HL-60 (cell line): ENCODE results near the gene PALM.

Experiments used
- DNase-seq, 2 experiments: peaks; one replicate each; pipeline ENCODE4 v3.0.0-alpha.2; 2010 to 2020; ENCODE audit warnings: low read depth in 1 of 2, low spot score in 1 of 2
- H3K27ac ChIP-seq: fragments of 250-450 bp; sonication (Bioruptor Pico); replicated peaks from 2 replicates; pipeline ENCODE4 v1.5.1; 2020; ENCODE audit warnings: mild to moderate bottlenecking, moderate library complexity
- H3K27me3 ChIP-seq: fragments of 250-450 bp; sonication (Bioruptor Pico); 2 replicates; pipeline ENCODE4 v1.5.1; 2021; ENCODE audit warnings: mild to moderate bottlenecking, moderate library complexity; ENCODE audit not compliant: insufficient read depth, poor library complexity, severe bottlenecking
- H3K4me3 ChIP-seq: replicated peaks from 2 replicates; pipeline ENCODE4 v1.5.1; 2011; ENCODE audit warnings: mild to moderate bottlenecking, control low read depth, low read length; ENCODE audit not compliant: insufficient read depth
- GABPA ChIP-seq: IDR thresholded peaks from 2 replicates; pipeline ENCODE4 v1.6.1; 2012; ENCODE audit warnings: low read depth
- POLR2AphosphoS5 ChIP-seq: IDR thresholded peaks from 2 replicates; pipeline ENCODE4 v1.6.1; 2012; ENCODE audit warnings: low read depth
- REST ChIP-seq: IDR thresholded peaks from 2 replicates; pipeline ENCODE4 v1.6.1; 2012; ENCODE audit warnings: low read depth; ENCODE audit not compliant: insufficient replicate concordance
- SPI1 ChIP-seq: IDR thresholded peaks from 2 replicates; pipeline ENCODE4 v1.6.1; 2012; ENCODE audit warnings: low read depth, mild to moderate bottlenecking, borderline replicate concordance
- TF ChIP-seq, protein P1 (sequence below): IDR thresholded peaks from one replicate; pipeline ENCODE4 v1.5.1; 2011; ENCODE audit warnings: low read length, control low read depth, inconsistent platforms; ENCODE audit not compliant: insufficient read depth

The PALM gene

GRCh38 chr19:791567-792305, 83.0 kb downstream of the PALM start:
- no peak for DNase-seq
- Histone ChIP-seq H3K27ac (no peak overlapping the region), H3K27me3 (no peaks in the 10 kb centered on the region), H3K4me3 (no peak overlapping the region)
- TF ChIP-seq REST (no peak), GABPA (no peak), SPI1 (no peak), POLR2AphosphoS5 (no peak)
- TF ChIP-seq, protein P1, sequence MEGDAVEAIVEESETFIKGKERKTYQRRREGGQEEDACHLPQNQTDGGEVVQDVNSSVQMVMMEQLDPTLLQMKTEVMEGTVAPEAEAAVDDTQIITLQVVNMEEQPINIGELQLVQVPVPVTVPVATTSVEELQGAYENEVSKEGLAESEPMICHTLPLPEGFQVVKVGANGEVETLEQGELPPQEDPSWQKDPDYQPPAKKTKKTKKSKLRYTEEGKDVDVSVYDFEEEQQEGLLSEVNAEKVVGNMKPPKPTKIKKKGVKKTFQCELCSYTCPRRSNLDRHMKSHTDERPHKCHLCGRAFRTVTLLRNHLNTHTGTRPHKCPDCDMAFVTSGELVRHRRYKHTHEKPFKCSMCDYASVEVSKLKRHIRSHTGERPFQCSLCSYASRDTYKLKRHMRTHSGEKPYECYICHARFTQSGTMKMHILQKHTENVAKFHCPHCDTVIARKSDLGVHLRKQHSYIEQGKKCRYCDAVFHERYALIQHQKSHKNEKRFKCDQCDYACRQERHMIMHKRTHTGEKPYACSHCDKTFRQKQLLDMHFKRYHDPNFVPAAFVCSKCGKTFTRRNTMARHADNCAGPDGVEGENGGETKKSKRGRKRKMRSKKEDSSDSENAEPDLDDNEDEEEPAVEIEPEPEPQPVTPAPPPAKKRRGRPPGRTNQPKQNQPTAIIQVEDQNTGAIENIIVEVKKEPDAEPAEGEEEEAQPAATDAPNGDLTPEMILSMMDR = no peak

DNA sequence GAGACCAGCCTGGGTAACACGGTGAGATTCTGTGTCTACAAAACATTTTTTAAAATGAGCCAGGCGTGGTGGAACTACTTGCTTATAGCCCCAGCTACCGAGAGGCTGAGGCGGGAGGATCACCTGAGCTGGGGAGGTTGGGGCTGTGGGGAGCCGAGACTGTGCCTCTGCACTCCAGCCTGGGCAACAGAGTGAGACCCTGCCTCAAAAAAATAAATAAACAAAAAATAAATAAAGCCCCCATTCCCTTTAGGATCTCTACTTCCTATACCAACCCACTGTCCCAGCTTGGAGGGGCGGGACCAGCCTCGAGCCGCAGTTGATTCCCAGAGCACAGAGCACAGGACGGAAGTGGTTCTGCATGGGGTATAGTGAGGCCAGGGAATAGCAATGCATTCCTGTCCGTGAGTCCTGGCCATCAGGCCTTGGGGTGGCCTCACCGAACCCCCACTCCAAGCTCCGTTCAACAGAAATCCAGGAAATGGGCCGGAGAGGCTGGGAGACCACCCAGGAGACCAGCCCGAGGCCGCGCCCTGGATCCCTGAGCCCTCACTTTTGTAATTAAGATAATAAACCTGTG, 83.7 kb downstream of the PALM start:
- no peak for TF ChIP-seq REST
- TF ChIP-seq POLR2AphosphoS5 = no peak
- TF ChIP-seq, protein P1 = no peak
- TF ChIP-seq SPI1 = no peak
- TF ChIP-seq GABPA = no peak
- DNase-seq = no peak
- no peak overlapping the region for H3K27ac ChIP-seq
- H3K27me3 ChIP-seq = no peaks in the 10 kb centered on the region
- H3K4me3 ChIP-seq = no peak overlapping the region

DNA sequence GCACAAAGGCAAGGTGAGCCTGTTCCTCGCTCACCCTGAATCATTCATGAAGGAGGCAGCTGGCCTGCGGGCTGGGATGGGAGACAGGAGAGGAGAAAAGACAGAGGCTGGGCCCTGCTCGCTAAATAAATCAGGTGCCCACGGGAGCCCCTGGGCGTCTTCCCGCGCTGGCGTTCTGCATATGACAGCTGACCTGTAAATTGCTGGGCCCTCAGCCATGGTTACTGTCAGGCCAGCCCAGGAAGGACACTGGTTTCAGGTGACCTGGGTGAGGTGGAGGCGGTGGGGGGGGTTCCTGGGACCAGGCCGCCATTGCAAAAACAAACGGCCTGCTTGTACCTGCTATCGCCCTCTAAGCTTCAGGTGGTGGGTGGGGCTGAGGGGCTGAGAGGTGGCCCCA, 85.1 kb downstream of the PALM start:
- TF ChIP-seq GABPA (no peak), POLR2AphosphoS5 (no peak), REST (no peak), SPI1 (no peak)
- Histone ChIP-seq H3K27me3 (no peaks in the 10 kb centered on the region), H3K4me3 (no peak overlapping the region), H3K27ac (no peak overlapping the region)
- DNase-seq = no peak
